NT2/D1 (cell line): ENCODE results near the gene DYRK1A.

Experiments used
- SUZ12 ChIP-seq: IDR thresholded peaks from 2 replicates; pipeline ENCODE4 v1.6.1; 2011; ENCODE audit not compliant: insufficient read length, insufficient read depth; ENCODE audit errors: extremely low read depth
- ZNF274 ChIP-seq: IDR thresholded peaks from 2 replicates; pipeline ENCODE4 v1.6.1; 2011; ENCODE audit warnings: mild to moderate bottlenecking, low read depth, low read length

DNA sequence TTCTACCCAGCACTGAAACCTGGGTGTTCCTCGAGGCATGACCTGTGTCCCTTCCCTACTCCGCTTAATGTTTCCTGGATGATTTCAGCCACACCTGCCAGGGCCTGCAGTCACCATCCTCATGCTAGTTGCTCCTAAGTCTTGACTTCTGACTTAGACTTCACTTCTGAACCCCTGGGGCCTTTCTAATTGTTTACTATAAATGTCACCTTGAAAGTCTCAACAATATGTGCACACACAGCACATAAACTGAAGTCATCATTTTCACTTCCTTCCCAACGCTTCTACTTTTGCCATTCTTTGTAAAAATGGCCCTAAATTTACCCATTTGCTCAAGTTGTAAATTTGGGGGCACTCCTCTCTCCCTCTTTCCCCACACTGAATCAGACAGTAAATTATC lies 141.1 kb downstream of the DYRK1A start:
- TF ChIP-seq ZNF274 = no peak
- TF ChIP-seq SUZ12 = no peak
